ENCODE results near the gene SEPTIN8.
A peak's percentile ranks its signal among the peaks of the same experiment; 100 is the strongest.

SEPTIN8 gene

GRCh38 chr5:132718544-132719312, 58.3 kb downstream of the SEPTIN8 start:
- Histone ChIP-seq H3K36me3 (replicated peaks) (peaks cover 3% of the 10 kb centered on the region), H3K27ac (no peak overlapping the region), H3K27me3 (replicated peaks) (no peaks in the 10 kb centered on the region), H3K4me3 (ENCODE audit: low read depth, low read length) (no peak overlapping the region)
- in situ Hi-C loops (cut with HindIII; ENCODE audit: low pct_ligation_motif_present, low sequenced_read_pairs): no loop called here
- TF ChIP-seq CTCF (IDR thresholded peaks at IDR 0.05; ENCODE audit: low read depth, low read length, missing control alignments): no peak
- no peak for DNase-seq

GRCh38 chr5:132714456-132715307, 62.4 kb downstream of the SEPTIN8 start:
- Histone ChIP-seq H3K27ac (no peak overlapping the region), H3K27me3 (replicated peaks) (no peaks in the 10 kb centered on the region), H3K36me3 (replicated peaks) (peaks cover 3% of the 10 kb centered on the region), H3K4me3 (ENCODE audit: low read depth, low read length) (no peak overlapping the region)
- peak; percentile 3 for TF ChIP-seq CTCF (IDR thresholded peaks at IDR 0.05; ENCODE audit: low read depth, low read length, missing control alignments)
- in situ Hi-C loops (cut with HindIII; ENCODE audit: low pct_ligation_motif_present, low sequenced_read_pairs): no loop called here
- DNase-seq: no peak

GRCh38 chr5:132708645-132709044, 68.4 kb downstream of the SEPTIN8 start:
- TF ChIP-seq CTCF (IDR thresholded peaks at IDR 0.05; ENCODE audit: low read depth, low read length, missing control alignments): no peak
- DNase-seq: no peak
- H3K27me3 ChIP-seq (replicated peaks): no peaks in the 10 kb centered on the region
- no peak overlapping the region for H3K4me3 ChIP-seq (ENCODE audit: low read depth, low read length)
- H3K36me3 ChIP-seq (replicated peaks): no peaks in the 10 kb centered on the region
- in situ Hi-C loops (cut with HindIII; ENCODE audit: low pct_ligation_motif_present, low sequenced_read_pairs): no loop called here
- H3K27ac ChIP-seq: no peak overlapping the region

GRCh38 chr5:132704875-132705274, 72.2 kb downstream of the SEPTIN8 start:
- peak; percentile 12 for DNase-seq
- Histone ChIP-seq H3K36me3 (replicated peaks) (peaks cover 5% of the 10 kb centered on the region), H3K27me3 (replicated peaks) (no peaks in the 10 kb centered on the region), H3K27ac (no peak overlapping the region), H3K4me3 (ENCODE audit: low read depth, low read length) (no peak overlapping the region)
- no peak for TF ChIP-seq CTCF (IDR thresholded peaks at IDR 0.05; ENCODE audit: low read depth, low read length, missing control alignments)
- in situ Hi-C loops (cut with HindIII; ENCODE audit: low pct_ligation_motif_present, low sequenced_read_pairs): no loop called here
